Measurements from ENCODE around the gene AGBL4. TPM values are rescaled to one million over a fixed set of nuclear protein-coding genes. Genes with fewer than 3 reads are reported as not detected.
"Not testable (repeated sequence)": the region's sequence is repeated elsewhere in the genome, so short reads cannot be mapped to it uniquely, and the experiment has no call there.

AGBL4 gene
- total RNA-seq, 4 donors from 2014 or later = 0.19 to 1.0 (median 1.0) TPM; not detected in 1

GRCh38 chr1:49297783-49298182 lies 726.0 kb downstream of the AGBL4 start:
- TF ChIP-seq EP300 (IDR thresholded peaks at IDR 0.05) (no peak), POLR2A (IDR thresholded peaks at IDR 0.05) (no peak), POLR2AphosphoS5 (IDR thresholded peaks at IDR 0.05) (no peak), CTCF (IDR thresholded peaks at IDR 0.05) (no peak)
- WGBS = 51% methylated on average over 4 of the region's 4 CpGs
- H3K4me1 ChIP-seq = no peaks in the 10 kb centered on the region
- no peak overlapping the region for H3K27ac ChIP-seq
- no peak overlapping the region for H3K4me3 ChIP-seq
- DNase-seq (ENCODE audit: low spot score in 2 of 2) = no peak
- H3K36me3 ChIP-seq = no peaks in the 10 kb centered on the region
- no peaks in the 10 kb centered on the region for H3K9me3 ChIP-seq
- H3K27me3 ChIP-seq = no peaks in the 10 kb centered on the region

GRCh38 chr1:49294539-49294938 lies 729.2 kb downstream of the AGBL4 start:
- Histone ChIP-seq H3K4me3 (no peak overlapping the region), H3K4me1 (no peaks in the 10 kb centered on the region), H3K27me3 (no peaks in the 10 kb centered on the region), H3K27ac (no peak overlapping the region), H3K9me3 (peaks cover 10% of the 10 kb centered on the region), H3K36me3 (no peaks in the 10 kb centered on the region)
- no peak for DNase-seq (ENCODE audit: low spot score in 2 of 2)
- no peak for TF ChIP-seq POLR2AphosphoS5 (IDR thresholded peaks at IDR 0.05)
- TF ChIP-seq POLR2A (IDR thresholded peaks at IDR 0.05) = no peak
- 71% methylated on average over 2 of the region's 2 CpGs for WGBS

- DNase-seq (ENCODE audit: low spot score in 2 of 2) = peak in 1 of 2 donors; percentile 65
- 81% methylated on average over 4 of the region's 4 CpGs for WGBS
- H3K27ac ChIP-seq = no peak overlapping the region
- no peak overlapping the region for H3K4me3 ChIP-seq
- TF ChIP-seq CTCF (IDR thresholded peaks at IDR 0.05) = no peak
- H3K4me1 ChIP-seq = no peaks in the 10 kb centered on the region
- no peaks in the 10 kb centered on the region for H3K27me3 ChIP-seq
- H3K36me3 ChIP-seq = no peaks in the 10 kb centered on the region
- peaks cover 10% of the 10 kb centered on the region for H3K9me3 ChIP-seq
Measured at GRCh38 chr1:49293016-49293415, 730.7 kb downstream of the AGBL4 start.

GRCh38 chr1:49257211-49258049 lies 766.3 kb downstream of the AGBL4 start:
- not testable (repeated sequence) for H3K4me1 ChIP-seq; H3K27ac ChIP-seq; H3K36me3 ChIP-seq; H3K4me3 ChIP-seq; H3K9me3 ChIP-seq; H3K27me3 ChIP-seq; DNase-seq (ENCODE audit: low spot score in 2 of 2)
- WGBS = 78% methylated on average over 31 of the region's 32 CpGs

- TF ChIP-seq POLR2A (IDR thresholded peaks at IDR 0.05) (no peak), POLR2AphosphoS5 (IDR thresholded peaks at IDR 0.05) (no peak), CTCF (IDR thresholded peaks at IDR 0.05) (no peak), EP300 (IDR thresholded peaks at IDR 0.05) (no peak)
- Histone ChIP-seq H3K36me3 (no peaks in the 10 kb centered on the region), H3K4me3 (no peak overlapping the region), H3K27ac (no peak overlapping the region), H3K27me3 (no peaks in the 10 kb centered on the region), H3K4me1 (no peaks in the 10 kb centered on the region), H3K9me3 (peaks cover 8% of the 10 kb centered on the region)
- DNase-seq (ENCODE audit: low spot score in 2 of 2) = no peak
Measured at GRCh38 chr1:49252917-49253316, 770.8 kb downstream of the AGBL4 start.

- WGBS = 90% methylated on average over 2 of the region's 2 CpGs
- TF ChIP-seq EP300 (IDR thresholded peaks at IDR 0.05) (no peak), CTCF (IDR thresholded peaks at IDR 0.05) (no peak), POLR2A (IDR thresholded peaks at IDR 0.05) (no peak), POLR2AphosphoS5 (IDR thresholded peaks at IDR 0.05) (no peak)
- H3K27ac ChIP-seq = no peak overlapping the region
- no peaks in the 10 kb centered on the region for H3K36me3 ChIP-seq
- H3K9me3 ChIP-seq = peaks cover 8% of the 10 kb centered on the region
- no peaks in the 10 kb centered on the region for H3K27me3 ChIP-seq
- no peak for DNase-seq (ENCODE audit: low spot score in 2 of 2)
- H3K4me3 ChIP-seq = no peak overlapping the region
- H3K4me1 ChIP-seq = no peaks in the 10 kb centered on the region
Measured at GRCh38 chr1:49251019-49251784, 772.6 kb downstream of the AGBL4 start.
